GM19324 (cell line): ENCODE results near the gene UCN3.
"Not testable (repeated sequence)": the region's sequence is repeated elsewhere in the genome, so short reads cannot be mapped to it uniquely, and the experiment has no call there.

Experiments used
- ATAC-seq: cut with Tn5 transposase; IDR thresholded peaks from one replicate; pipeline ENCODE4 v1.9.1; 2021; ENCODE audit warnings: mild to moderate bottlenecking, moderate library complexity; ENCODE audit not compliant: unreplicated experiment, low FRiP score

The UCN3 gene

GRCh38 chr10:5364374-5364773, 392 bp upstream of the UCN3 start:
- no peak for ATAC-seq

GRCh38 chr10:5365928-5366327, 1.2 kb downstream of the UCN3 start:
- ATAC-seq: no peak

GRCh38 chr10:5369362-5370158, 4.8 kb downstream of the UCN3 start:
- ATAC-seq: no peak

- ATAC-seq: no peak
These were observed 6.0 kb downstream of the UCN3 start for GRCh38 chr10:5370493-5371352.

- no peak for ATAC-seq
These were observed 8.5 kb downstream of the UCN3 start for GRCh38 chr10:5373307-5373706.

- ATAC-seq: no peak
These were observed 9.3 kb downstream of the UCN3 start for GRCh38 chr10:5373891-5374611.

GRCh38 chr10:5376450-5376849, 11.7 kb downstream of the UCN3 start:
- no peak for ATAC-seq

- ATAC-seq: not testable (repeated sequence)
These were observed 14.4 kb downstream of the UCN3 start for GRCh38 chr10:5379202-5379601.

GRCh38 chr10:5380395-5380794, 15.6 kb downstream of the UCN3 start:
- not testable (repeated sequence) for ATAC-seq

- no peak for ATAC-seq
These were observed 16.4 kb downstream of the UCN3 start for GRCh38 chr10:5381187-5381586.

- no peak for ATAC-seq
These were observed 20.5 kb downstream of the UCN3 start for GRCh38 chr10:5385224-5385623.

GRCh38 chr10:5387169-5387568, 22.4 kb downstream of the UCN3 start:
- no peak for ATAC-seq

- ATAC-seq: no peak
These were observed 25.9 kb downstream of the UCN3 start for GRCh38 chr10:5390607-5391205.

GRCh38 chr10:5391790-5392189, 27.0 kb downstream of the UCN3 start:
- ATAC-seq: no peak

GRCh38 chr10:5393529-5393928, 28.8 kb downstream of the UCN3 start:
- ATAC-seq: no peak

- no peak for ATAC-seq
These were observed 30.4 kb downstream of the UCN3 start for GRCh38 chr10:5395168-5395567.

- no peak for ATAC-seq
These were observed 32.0 kb downstream of the UCN3 start for GRCh38 chr10:5396556-5397300.

- no peak for ATAC-seq
These were observed 34.6 kb downstream of the UCN3 start for GRCh38 chr10:5399332-5399731.

GRCh38 chr10:5400468-5401240, 35.9 kb downstream of the UCN3 start:
- no peak for ATAC-seq
